ENCODE data around the gene PRM1.

PRM1 gene

DNA sequence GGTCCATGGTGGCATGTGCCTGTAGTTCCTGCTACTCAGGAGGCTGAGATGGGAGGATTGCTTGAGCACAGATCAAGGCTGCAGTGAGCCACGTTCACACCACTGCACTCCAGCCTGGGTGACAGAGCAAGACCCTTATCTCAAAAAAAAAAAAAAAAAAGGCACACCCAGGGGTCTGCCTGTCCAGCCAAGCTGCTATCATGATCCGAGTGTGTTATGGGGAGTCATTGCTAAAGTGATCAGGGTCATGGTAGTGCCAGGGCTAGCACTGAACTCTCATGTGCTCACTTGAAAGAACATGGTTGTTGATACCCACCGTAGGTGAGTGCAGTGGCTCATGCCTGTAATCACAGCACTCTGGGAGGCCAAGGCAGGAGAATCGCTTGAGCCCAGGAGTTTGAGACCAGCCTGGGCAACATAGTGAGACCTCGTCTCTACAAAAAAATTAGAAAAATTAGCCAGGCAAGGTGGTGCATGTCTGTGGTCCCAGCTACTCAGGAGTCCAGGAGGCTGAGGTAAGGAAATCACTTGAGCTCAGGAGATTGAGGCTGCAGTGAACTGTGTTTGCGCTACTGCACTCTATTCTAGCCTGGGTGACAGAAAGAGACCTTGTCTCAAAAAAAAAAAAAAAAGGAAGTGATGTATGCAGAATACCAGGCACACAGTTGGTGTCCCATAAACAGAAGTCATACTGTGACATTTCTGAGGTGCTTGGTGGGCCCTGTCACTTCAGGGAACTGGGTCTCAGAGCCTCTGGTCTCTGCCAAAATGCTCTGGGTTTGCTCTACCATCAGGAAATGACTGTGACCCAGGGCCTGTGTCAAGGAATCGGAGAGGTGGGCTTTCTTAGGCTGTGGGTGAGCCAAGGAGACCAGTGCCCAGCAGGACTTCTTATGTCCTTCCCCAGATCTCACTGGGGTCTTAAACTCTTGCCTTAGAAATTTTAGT, 2.2 kb downstream of the PRM1 start:
- ChIA-PET CTCF (no interaction called here), POLR2A (ENCODE audit: low non-redundant PET) (no interaction called here)
- DNase-seq (ENCODE audit: low spot score) = no peak
- H3K27ac ChIP-seq = no peak overlapping the region
- TF ChIP-seq, protein P1, sequence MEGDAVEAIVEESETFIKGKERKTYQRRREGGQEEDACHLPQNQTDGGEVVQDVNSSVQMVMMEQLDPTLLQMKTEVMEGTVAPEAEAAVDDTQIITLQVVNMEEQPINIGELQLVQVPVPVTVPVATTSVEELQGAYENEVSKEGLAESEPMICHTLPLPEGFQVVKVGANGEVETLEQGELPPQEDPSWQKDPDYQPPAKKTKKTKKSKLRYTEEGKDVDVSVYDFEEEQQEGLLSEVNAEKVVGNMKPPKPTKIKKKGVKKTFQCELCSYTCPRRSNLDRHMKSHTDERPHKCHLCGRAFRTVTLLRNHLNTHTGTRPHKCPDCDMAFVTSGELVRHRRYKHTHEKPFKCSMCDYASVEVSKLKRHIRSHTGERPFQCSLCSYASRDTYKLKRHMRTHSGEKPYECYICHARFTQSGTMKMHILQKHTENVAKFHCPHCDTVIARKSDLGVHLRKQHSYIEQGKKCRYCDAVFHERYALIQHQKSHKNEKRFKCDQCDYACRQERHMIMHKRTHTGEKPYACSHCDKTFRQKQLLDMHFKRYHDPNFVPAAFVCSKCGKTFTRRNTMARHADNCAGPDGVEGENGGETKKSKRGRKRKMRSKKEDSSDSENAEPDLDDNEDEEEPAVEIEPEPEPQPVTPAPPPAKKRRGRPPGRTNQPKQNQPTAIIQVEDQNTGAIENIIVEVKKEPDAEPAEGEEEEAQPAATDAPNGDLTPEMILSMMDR (conservative IDR thresholded peaks at IDR 0.05; ENCODE audit: low read depth) = no peak

DNA sequence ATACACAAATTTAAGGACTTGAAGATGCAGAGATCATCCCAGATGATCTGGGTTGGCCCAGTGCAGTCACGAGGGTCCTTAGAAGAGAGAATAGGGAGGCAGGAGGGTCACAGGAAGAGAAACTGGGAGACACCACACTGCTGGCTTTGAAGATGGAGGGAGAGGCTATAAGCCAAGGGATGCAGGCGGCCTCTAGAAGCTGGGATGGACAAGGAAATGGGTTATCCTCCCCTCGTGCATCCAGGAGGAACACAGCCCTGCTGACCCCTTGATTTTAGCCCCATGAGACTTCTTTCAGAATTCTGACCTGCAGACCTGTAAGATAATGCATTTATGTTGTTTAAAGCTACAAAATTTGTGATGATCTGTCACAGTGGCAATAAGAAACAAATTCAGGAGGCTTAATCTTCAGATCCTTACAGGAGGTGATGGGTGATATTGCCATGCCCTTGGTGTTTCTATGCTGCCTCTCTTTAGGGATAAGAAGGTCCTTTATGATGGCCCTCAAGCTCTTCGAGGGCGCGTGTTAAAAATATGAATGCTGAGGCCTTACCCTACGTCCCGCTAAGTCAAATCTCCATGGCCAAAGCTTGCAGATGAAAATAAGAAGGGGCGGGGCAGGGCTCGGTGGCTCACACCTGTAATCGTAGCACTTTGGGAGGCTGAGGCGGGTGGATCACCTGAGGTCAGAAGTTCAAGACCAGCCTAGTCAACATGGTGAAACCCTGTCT, 3.4 kb downstream of the PRM1 start:
- TF ChIP-seq, protein P1 (conservative IDR thresholded peaks at IDR 0.05; ENCODE audit: low read depth) = no peak
- POLR2A ChIA-PET (ENCODE audit: low non-redundant PET) = no interaction called here
- DNase-seq (ENCODE audit: low spot score) = no peak
- CTCF ChIA-PET = interaction anchor here (0.7 kb wide), 1 partner anchor 13 kb away, joined by 3 read pairs; no protein-coding TSS in a partner anchor
- no peak overlapping the region for H3K27ac ChIP-seq

DNA sequence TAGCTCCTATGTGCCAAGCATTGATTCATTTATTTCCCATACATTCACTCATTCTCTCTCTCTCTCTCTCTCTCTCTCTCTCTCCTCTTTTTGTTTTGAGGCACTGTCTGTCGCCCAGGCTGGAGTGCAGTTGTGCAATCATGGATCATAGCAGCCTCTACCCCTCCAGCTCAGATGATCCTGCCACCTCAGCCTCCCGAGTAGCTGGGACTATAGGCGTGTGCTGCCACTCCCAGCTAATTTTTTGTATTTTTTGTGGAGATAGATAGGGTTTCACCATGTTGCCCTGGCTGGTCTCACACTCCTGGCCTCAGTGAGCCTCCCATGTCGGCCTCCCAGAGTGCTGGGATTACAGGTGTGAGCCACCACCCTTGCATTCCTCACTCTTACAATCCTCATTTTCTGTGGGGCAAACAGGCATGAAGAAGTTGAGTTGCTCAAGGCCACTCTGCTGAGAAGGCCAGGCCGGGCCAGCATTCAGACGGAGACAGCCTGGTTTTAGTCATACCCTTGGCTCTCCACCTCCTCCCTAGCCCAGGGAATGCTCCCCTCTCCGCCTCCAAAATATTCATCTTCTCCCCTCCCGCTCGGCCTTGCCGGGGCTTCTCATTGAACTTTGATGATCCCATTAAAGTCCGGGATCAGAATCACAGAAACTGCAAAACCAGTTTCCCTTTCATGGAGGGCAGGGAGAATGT, 4.1 kb downstream of the PRM1 start:
- H3K27ac ChIP-seq = no peak overlapping the region
- DNase-seq (ENCODE audit: low spot score) = no peak
- ChIA-PET CTCF (interaction anchor here (0.6 to 0.9 kb wide), 3 partner anchors 22 to 1021 kb away, joined by 3 to 6 read pairs (median 4); no protein-coding TSS in a partner anchor), POLR2A (ENCODE audit: low non-redundant PET) (no interaction called here)
- TF ChIP-seq, protein P1 (conservative IDR thresholded peaks at IDR 0.05; ENCODE audit: low read depth) = no peak

DNA sequence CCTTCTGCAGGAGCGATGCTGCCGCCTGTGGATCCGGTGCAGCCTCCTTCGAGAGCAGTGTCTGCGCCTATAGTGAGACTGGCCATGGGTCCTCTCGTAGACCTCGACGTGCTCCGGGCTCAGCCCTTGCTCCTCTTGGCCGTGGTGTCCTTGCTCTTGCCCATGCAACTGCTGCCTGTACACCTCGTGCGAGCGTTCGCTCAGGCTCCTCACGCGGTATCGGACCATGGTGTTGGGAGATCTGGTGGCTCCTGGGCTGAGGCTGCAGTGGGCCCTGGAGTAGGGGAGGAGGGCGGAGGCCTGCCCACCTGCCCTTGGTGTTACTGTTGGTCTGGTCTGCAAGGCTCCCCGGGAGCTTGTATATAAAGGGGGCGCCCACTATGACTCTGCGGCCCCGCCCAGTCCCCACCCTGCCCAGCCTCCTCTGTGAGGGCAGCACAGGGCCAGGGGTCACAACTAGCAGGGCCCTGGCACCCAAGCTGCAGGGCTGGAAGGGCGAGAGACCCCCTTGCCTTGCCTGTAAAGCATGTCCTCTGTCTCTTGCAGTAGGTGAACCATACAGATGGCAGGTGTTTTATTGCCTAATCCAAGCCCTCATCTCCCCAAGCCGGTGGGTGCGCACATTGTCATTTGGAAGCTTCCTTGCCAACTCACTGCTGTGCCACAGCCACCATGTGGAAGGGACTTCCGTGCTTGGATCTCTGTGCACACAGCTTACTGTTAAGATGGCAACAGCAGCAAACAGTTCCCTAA, 4.8 kb downstream of the PRM1 start, which contains the start of gene PRM2:
Gene PRM2 (minus strand): TSS at position 338 of the 753 bp plus-strand sequence. CDS start 110 bp downstream, at position 228.
- ChIA-PET CTCF (interaction anchor here (0.6 to 0.9 kb wide), 4 partner anchors 10 to 1020 kb away, joined by 3 to 6 read pairs (median 4); no protein-coding TSS in a partner anchor), POLR2A (ENCODE audit: low non-redundant PET) (no interaction called here)
- H3K27ac ChIP-seq = no peak within 1 kb of the TSS
- TF ChIP-seq, protein P1 (conservative IDR thresholded peaks at IDR 0.05; ENCODE audit: low read depth) = no peak
- no peak for DNase-seq (ENCODE audit: low spot score)

DNA sequence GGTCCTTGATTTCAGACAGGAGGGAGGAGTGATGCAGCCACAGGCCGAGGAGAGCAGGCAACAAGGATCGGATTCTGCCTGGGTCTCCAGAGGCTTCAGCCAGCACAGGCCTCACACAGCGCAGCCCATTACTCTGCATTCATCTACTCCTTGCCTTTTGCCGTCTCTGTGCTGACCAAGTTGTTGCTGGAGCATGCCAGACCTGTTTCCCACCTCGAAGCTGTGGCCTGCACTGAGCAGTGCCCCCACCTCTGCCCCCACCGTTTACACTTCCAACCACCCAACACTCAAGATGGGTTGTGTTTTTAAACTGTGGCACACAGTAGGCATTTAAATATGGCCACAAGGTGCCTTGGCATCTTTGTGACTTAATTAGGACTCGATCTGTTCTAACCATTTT, 6.2 kb downstream of the PRM1 start:
- ChIA-PET CTCF (no interaction called here), POLR2A (ENCODE audit: low non-redundant PET) (no interaction called here)
- H3K27ac ChIP-seq = no peak overlapping the region
- TF ChIP-seq, protein P1 (conservative IDR thresholded peaks at IDR 0.05; ENCODE audit: low read depth) = no peak
- no peak for DNase-seq (ENCODE audit: low spot score)

All from RWPE1 (cell line).